Lower leg skin (tissue), 4 donors: ENCODE measurements around the gene BRD7. TPM values are rescaled to one million over a fixed set of nuclear protein-coding genes. Genes with fewer than 3 reads are reported as not detected.

Experiments used
- DNase-seq, 2 donors: peaks; one replicate each; pipeline ENCODE4 v3.0.0-alpha.2; 2019; ENCODE audit warnings: low spot score in 2 of 2
- H3K4me3 ChIP-seq: fragments of 200-600 bp; sonication (generic); 2 replicates; pipeline ENCODE4 v1.5.1; 2017; ENCODE audit warnings: mild to moderate bottlenecking, low read depth; ENCODE audit not compliant: poor library complexity, severe bottlenecking
- CTCF ChIP-seq, 3 donors: fragments of 450-650 bp; IDR thresholded peaks; one replicate each; pipeline ENCODE4 v1.5.1; 2016; ENCODE audit warnings: antibody characterized with exemption in 3 of 3, mild to moderate bottlenecking in 3 of 3, moderate library complexity in 2 of 3
- POLR2A ChIP-seq, 2 donors: fragments of 450-650 bp; IDR thresholded peaks; one replicate each; pipeline ENCODE4 v1.6.1; 2016 to 2017; ENCODE audit warnings: antibody characterized with exemption in 2 of 2, mild to moderate bottlenecking in 1 of 2, moderate library complexity in 1 of 2
- WGBS, 2 donors: methylation state at CpG; one replicate each; pipeline ENCODE4 v1.1.5; 2018; 5-methylcytosine and 5-hydroxymethylcytosine counted together
- intact Hi-C: fragments of 100-400 bp; cut with DNase I; formaldehyde crosslinking; loops from one replicate; pipeline ENCODE4 v1.15.0; 2023; ENCODE audit warnings: low total_unique reads
- total RNA-seq, 4 donors: library from RNA; depleted of rRNA; stranded (reverse); fragments of >200 nt; gene quantifications; one replicate each; pipeline ENCODE4 v1.1.0, GENCODE V29; 2016

BRD7 gene
- total RNA-seq, 4 donors from 2014 or later = 48.6 to 86.3 (median 52.0) TPM

GRCh38 chr16:50272687-50273381 lies 96.0 kb downstream of the BRD7 start:
- DNase-seq = no peak
- WGBS, 2 donors = 89 to 90% methylated on average over 5 of the region's 5 CpGs
- TF ChIP-seq CTCF (IDR thresholded peaks at IDR 0.05) (no peak), POLR2A (IDR thresholded peaks at IDR 0.05) (no peak)
- H3K4me3 ChIP-seq = no peak overlapping the region
- intact Hi-C loops = no loop called here

DNA sequence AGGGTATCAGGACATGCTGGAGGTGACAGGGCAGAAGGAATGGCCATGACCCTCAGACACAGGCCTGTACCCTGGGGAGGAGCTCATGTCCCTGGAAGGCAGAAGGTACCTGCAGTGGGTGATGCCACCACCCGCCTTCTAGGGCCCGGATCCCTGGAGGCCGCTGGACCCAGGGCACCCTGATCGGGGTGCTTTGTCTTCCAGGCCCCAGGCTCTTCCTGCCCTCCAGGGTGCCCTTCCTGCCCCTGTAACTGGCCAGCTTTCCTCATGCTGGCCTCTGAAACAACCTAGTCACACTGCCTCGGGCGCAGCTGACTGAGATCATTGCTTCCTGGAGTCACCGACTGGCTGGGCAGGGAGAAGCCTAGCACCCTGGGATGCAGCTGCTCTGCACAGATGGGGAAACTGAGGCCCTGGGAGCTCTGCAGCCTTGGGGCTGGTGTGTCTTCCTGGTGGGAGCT lies 96.6 kb downstream of the BRD7 start:
- TF ChIP-seq POLR2A (IDR thresholded peaks at IDR 0.05) = no peak
- TF ChIP-seq CTCF (IDR thresholded peaks at IDR 0.05) = no peak
- 59 to 75% methylated on average over 2 to 7 of the region's 7 CpGs for WGBS, 2 donors
- no peak overlapping the region for H3K4me3 ChIP-seq
- DNase-seq = no peak
- intact Hi-C loops = no loop called here

GRCh38 chr16:50271148-50272041 lies 97.4 kb downstream of the BRD7 start:
- 84 to 85% methylated on average over 15 of the region's 15 CpGs for WGBS, 2 donors
- intact Hi-C loops = no loop called here
- TF ChIP-seq POLR2A (IDR thresholded peaks at IDR 0.05) (no peak), CTCF (IDR thresholded peaks at IDR 0.05) (no peak)
- H3K4me3 ChIP-seq = no peak overlapping the region
- DNase-seq = no peak

GRCh38 chr16:50270510-50271147 lies 98.2 kb downstream of the BRD7 start:
- WGBS, 2 donors = 89 to 97% methylated on average over 11 to 12 of the region's 13 CpGs
- DNase-seq = no peak
- intact Hi-C loops = no loop called here

More at GRCh38 chr16:50270510-50271147, 98.2 kb downstream of the BRD7 start:
- H3K4me3 ChIP-seq = no peak overlapping the region
- TF ChIP-seq POLR2A (IDR thresholded peaks at IDR 0.05) (no peak), CTCF (IDR thresholded peaks at IDR 0.05) (no peak)
